GM21529 (cell line): ENCODE measurements around the gene TSPAN3.

Experiments used
- ATAC-seq: cut with Tn5 transposase; IDR thresholded peaks from one replicate; pipeline ENCODE4 v1.9.1; 2021; ENCODE audit not compliant: unreplicated experiment

TSPAN3 gene

GRCh38 chr15:77070495-77071304 is at the start of gene TSPAN3:
Gene TSPAN3 (minus strand): TSS chr15:77071109. CDS start chr15:77070954, 155 bp downstream.
- ATAC-seq: peak; percentile 93

- ATAC-seq: no peak
Observed at GRCh38 chr15:77120576-77120975, 49.7 kb upstream of the TSPAN3 start.

GRCh38 chr15:77119446-77119845 is 48.5 kb upstream of the TSPAN3 start:
- ATAC-seq: no peak

- ATAC-seq: no peak
Observed at GRCh38 chr15:77118882-77119321, 48.0 kb upstream of the TSPAN3 start.

DNA sequence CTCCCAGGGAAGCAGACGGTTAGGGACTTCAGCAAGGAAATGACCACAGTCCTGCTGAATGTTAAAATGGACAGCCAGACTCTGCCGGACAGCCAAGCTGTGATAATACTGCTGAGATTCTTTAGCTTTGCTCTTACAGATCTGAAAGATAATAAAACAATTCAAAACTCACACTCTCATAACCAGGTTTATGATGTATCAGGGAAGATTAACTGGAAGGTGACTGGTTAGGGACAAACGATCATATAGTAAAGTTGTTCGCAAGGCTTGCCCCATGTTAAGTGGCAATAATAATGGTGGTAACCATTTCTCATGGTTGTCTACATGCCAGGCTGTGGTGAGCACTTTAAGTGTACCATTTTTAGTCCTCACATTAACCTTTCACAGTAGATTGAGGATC is 44.3 kb upstream of the TSPAN3 start:
- no peak for ATAC-seq

GRCh38 chr15:77112838-77113504 is 42.1 kb upstream of the TSPAN3 start:
- ATAC-seq: no peak

GRCh38 chr15:77111789-77112188 is 40.9 kb upstream of the TSPAN3 start:
- no peak for ATAC-seq

DNA sequence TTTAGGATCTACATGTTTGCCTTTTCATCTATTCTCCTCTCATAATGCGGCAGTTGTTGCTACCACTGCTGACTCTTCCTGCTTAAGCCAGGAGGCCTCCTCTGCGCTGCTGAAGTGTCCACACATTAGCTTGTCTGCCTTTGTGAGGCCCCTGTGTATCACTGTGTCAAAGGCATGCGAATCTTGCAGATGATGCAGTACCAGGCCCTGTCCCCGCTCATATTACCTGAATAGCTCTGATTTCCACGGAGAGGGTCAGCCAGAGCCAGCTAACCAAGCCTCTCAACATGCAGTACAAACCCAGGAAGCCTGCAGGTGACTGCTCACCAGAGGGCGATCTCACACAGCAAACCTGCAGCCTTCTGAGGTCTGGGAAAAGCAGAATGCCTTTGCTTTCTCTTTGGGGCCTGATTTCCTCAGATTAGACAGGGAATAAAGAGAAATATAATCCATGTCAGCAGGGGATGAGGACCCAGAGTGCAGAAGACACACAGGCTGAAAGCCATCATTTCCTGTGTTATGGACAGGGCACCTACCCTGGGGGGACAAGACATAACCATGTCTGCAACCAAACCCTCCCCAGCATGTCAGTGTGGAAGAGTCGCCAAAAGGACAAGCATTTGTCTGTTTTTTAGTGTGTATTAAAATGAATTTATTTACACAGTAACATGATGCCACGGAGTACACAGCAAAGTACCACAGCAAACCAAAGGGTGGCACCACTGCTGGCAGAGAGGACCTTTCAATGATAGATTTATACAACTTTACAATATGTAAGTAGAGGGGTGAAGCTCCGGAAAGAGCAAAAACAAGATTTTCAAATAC is 36.8 kb upstream of the TSPAN3 start:
- no peak for ATAC-seq

- ATAC-seq: no peak
Observed at GRCh38 chr15:77107068-77107467, 36.2 kb upstream of the TSPAN3 start.

DNA sequence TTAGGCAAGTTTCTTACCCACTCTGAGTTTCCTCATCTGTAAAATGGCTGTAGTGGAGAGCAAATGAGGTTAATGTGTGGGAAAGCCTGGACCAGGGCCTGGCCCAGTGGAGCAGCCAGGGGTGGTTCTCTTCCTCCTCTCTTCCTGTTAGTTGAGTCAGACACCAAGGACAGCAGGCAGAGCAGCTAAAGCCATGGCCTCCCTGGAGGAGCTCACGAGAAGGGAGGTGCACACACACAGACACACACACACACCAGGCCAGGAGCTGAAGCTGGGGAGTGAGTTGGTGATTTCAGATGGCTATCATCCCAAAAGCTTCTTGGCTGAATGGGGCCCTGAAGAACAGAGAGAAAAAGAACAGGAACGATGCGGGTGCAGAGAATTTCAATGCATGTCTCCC is 33.2 kb upstream of the TSPAN3 start:
- ATAC-seq: no peak

DNA sequence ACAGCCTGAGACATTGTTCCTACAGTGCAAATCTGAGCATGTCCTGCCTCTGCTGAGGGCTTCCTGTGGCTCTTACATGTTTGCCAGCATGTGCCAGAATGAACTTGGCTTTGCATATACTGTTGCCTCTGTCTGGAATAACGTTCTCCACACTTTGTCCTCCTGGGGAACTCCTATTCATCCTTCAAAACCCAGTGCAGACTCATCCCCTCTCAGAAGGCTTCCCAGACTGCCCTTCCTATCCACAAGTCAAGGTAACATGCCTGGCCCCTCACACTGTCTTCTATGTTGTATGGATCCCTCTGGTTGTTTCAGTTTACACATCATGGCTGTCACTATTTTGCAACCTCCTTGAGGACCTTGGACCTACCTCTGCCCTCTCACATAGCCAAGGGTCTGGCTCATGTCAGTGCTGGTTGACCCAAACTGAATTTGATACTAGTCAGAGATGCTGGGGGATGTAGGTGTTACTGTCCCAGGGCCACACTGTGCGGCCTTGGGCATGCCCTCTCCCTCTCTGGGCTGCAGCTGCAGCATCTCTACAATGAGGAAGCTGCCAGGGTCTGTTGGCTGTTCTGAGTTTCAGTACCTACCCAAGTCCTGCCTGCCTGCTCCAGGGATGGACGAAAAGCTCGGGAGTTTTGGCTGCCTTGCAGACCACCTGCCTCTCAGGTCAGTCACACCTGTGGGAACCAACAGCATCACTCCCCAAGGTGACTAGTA is 29.0 kb upstream of the TSPAN3 start:
- no peak for ATAC-seq

DNA sequence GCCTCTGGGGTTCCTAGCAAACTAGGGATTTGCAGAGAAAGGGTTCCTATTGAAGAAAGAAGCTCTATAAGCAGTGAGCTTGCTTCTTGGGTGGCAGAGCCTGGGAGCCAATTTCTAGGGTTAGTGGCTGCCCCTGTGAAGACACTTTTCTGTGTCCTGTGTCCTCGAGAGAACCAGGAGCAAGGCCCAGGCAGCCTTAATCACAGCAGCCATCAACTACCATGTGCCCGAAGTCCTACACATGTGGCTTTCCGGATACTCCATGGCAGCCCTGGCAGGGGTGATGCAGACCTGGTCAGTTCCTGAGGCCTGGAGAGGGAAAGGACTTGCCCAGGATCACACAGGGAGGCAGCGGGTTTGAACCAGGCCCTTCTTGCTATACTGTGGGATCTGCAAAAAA is 27.7 kb upstream of the TSPAN3 start:
- ATAC-seq: no peak

DNA sequence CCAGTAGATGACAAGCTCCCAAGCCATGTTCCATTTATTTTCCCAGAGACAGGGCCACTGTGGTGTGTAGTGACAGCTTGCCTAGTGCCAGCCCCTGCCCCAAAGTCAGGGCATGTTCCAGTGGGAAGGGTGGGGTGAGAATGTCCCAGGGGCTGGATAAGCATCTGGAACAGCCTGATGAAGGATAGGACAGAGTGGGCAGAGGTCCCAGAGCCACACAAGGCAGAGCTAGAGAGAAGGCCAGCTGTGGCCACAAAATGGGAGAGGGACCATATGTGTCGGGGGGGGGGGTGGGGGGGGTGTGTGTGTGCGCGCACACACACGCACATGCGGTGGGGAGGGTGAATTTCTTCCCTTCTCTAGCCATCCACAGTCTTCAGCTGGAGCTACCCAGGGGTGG is 27.0 kb upstream of the TSPAN3 start:
- no peak for ATAC-seq

- ATAC-seq: no peak
Observed at GRCh38 chr15:77097248-77097721, 26.4 kb upstream of the TSPAN3 start.

- no peak for ATAC-seq
Observed at GRCh38 chr15:77096541-77096940, 25.6 kb upstream of the TSPAN3 start.

- ATAC-seq: no peak
Observed at GRCh38 chr15:77096138-77096537, 25.2 kb upstream of the TSPAN3 start.

- ATAC-seq: no peak
Observed at GRCh38 chr15:77094397-77095030, 23.6 kb upstream of the TSPAN3 start.

GRCh38 chr15:77093436-77093835 is 22.5 kb upstream of the TSPAN3 start:
- ATAC-seq: no peak

DNA sequence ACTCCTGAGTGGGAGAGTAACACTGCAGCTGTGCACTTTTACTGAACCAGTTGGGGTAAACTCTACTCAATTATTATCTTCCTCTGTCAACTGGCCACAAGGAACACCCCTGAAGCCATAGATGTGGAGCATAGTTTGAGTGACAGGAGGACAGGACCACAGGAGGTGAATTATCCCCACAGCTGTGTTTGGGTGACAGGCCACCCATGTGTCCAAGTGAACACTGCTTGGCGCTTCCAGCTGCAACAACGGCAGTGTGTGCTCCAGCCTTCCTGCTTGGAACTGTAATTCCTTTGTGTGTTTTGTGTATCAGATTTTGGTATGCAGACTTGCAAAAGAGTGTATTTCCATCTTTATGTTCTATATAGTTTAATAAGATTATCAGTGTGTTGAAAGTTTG is 20.2 kb upstream of the TSPAN3 start:
- no peak for ATAC-seq

- ATAC-seq: no peak
Observed at GRCh38 chr15:77087213-77087612, 16.3 kb upstream of the TSPAN3 start.
